Ovary (tissue), 3 donors: ENCODE data around the gene PPM1B.

ENCODE experiments used
- EP300 ChIP-seq: sonication (generic); formaldehyde crosslinking; IDR thresholded peaks from one replicate; pipeline ENCODE4 v1.6.1; 2017; ENCODE audit warnings: antibody characterized with exemption
- POLR2A ChIP-seq: fragments of 450-650 bp; IDR thresholded peaks from one replicate; pipeline ENCODE4 v1.6.1; 2017; ENCODE audit warnings: antibody characterized with exemption, mild to moderate bottlenecking, moderate library complexity
- TF ChIP-seq, protein P1 (sequence below), 3 donors: fragments of 450-650 bp in 2 of 3; fragments of 200-600 bp in 1 of 3; IDR thresholded peaks; one replicate each; pipeline versions ENCODE4 v1.5.1 to v1.8.0; 2016 to 2022; ENCODE audit warnings: antibody characterized with exemption in 3 of 3, mild to moderate bottlenecking in 1 of 3
- donor health status: DM: no; HTN: no; CAD: no.

DNA sequence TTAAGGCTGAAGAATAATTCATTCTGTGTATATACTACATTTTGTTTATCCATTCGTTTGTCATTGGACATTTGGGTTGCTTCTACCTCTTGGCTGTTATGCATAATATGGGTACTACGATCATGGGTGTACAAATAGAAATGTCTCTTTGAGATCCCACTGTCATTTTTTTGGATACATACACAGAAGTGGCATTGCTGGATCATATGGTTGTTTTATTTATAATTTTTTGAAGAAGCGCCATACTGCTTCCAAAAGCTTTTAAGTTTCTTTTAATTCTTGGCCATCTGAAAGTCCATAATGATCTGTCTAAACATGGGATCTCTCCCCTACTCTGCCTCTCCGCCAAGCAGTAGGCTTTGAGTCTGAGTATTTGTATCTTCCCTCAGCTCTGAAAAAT, 18.6 kb downstream of the PPM1B start:
- TF ChIP-seq, protein P1, sequence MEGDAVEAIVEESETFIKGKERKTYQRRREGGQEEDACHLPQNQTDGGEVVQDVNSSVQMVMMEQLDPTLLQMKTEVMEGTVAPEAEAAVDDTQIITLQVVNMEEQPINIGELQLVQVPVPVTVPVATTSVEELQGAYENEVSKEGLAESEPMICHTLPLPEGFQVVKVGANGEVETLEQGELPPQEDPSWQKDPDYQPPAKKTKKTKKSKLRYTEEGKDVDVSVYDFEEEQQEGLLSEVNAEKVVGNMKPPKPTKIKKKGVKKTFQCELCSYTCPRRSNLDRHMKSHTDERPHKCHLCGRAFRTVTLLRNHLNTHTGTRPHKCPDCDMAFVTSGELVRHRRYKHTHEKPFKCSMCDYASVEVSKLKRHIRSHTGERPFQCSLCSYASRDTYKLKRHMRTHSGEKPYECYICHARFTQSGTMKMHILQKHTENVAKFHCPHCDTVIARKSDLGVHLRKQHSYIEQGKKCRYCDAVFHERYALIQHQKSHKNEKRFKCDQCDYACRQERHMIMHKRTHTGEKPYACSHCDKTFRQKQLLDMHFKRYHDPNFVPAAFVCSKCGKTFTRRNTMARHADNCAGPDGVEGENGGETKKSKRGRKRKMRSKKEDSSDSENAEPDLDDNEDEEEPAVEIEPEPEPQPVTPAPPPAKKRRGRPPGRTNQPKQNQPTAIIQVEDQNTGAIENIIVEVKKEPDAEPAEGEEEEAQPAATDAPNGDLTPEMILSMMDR (IDR thresholded peaks at IDR 0.05): no peak
- TF ChIP-seq POLR2A (no peak), EP300 (no peak)
